HCT116 (cell line): ENCODE measurements around the gene TLE4. TPM values are rescaled to one million over a fixed set of nuclear protein-coding genes. Genes with fewer than 3 reads are reported as not detected.

Experiments
- ATAC-seq: fragments of 200-7000 bp; cut with Tn5 transposase; 2 replicates; pipeline ENCODE4 v1.9.1; 2020; ENCODE audit warnings: mild to moderate bottlenecking, moderate library complexity
- BruUV-seq: library from RNA; stranded (reverse); fragments of 400-500 nt; replicated peaks from 2 replicates; lab custom pipeline; 2021; lab: Mats Ljungman, UMichigan
- CTCF ChIA-PET: fragments of 300-600 bp; sonication (Branson Sonifier 250); formaldehyde crosslinking; loops from one replicate; lab custom pipeline; 2021; ENCODE audit warnings: antibody characterized with exemption; lab: Charles Lee
- POLR2A ChIA-PET: fragments of 300-600, 350-600 bp; sonication (Branson Sonifier 250); formaldehyde crosslinking; loops from one replicate; lab custom pipeline; 2021; ENCODE audit warnings: antibody characterized with exemption; lab: Charles Lee
- RAD21 ChIA-PET, 2 experiments: fragments of 300-600 bp; sonication (Branson Sonifier 250); formaldehyde crosslinking; loops; one replicate each; lab custom pipeline; 2023; ENCODE audit warnings: low total read pairs in 2 of 2; ENCODE audit not compliant: uncharacterized antibody in 2 of 2, unreplicated experiment in 2 of 2, low non-redundant PET in 1 of 2; lab: Charles Lee
- DNase-seq: peaks from one replicate; pipeline ENCODE4 v3.0.0-alpha.2; 2010; ENCODE audit warnings: low read depth, low spot score
- H2AFZ ChIP-seq: fragments of 200-600 bp; shearing (Covaris generic), sonication (generic); 2 replicates; pipeline ENCODE4 v1.6.1; 2017; ENCODE audit warnings: low read depth, mixed run types, mixed read lengths, antibody characterized with exemption, low read length; ENCODE audit not compliant: poor library complexity, severe bottlenecking
- H3K27ac ChIP-seq: 2 replicates; pipeline ENCODE4 v1.5.1; 2012; ENCODE audit warnings: low read depth, low read length
- H3K27me3 ChIP-seq: fragments of 200-600 bp; sonication (generic); 2 replicates; pipeline ENCODE4 v1.6.1; 2016; ENCODE audit warnings: mixed run types, low read length, mixed read lengths; ENCODE audit not compliant: insufficient read depth
- H3K36me3 ChIP-seq, 2 experiments: fragments of 200-500 bp in 1 of 2; fragments of 200-600 bp in 1 of 2; sonication (Bioruptor generic) in 1 of 2; sonication (generic) in 1 of 2; 2 replicates each; pipeline versions ENCODE4 v1.5.1 to v1.6.1; 2014 to 2016; ENCODE audit warnings: low read length in 2 of 2, inconsistent platforms in 1 of 2, mixed read lengths in 1 of 2, mixed run types in 1 of 2; ENCODE audit not compliant: insufficient read depth in 2 of 2, control insufficient read depth in 1 of 2
- H3K4me1 ChIP-seq, 2 experiments: fragments of 200-600 bp in 1 of 2; sonication (generic) in 1 of 2; 2 replicates each; pipeline versions ENCODE4 v1.5.1 to v1.6.1; 2012 to 2017; ENCODE audit warnings: low read length in 2 of 2, inconsistent platforms in 1 of 2, mild to moderate bottlenecking in 1 of 2, mixed read lengths in 1 of 2, mixed run types in 1 of 2, moderate library complexity in 1 of 2; ENCODE audit not compliant: insufficient read depth in 2 of 2, control insufficient read depth in 1 of 2
- H3K4me2 ChIP-seq: fragments of 200-600 bp; sonication (generic); 2 replicates; pipeline ENCODE4 v1.6.1; 2017; ENCODE audit warnings: mixed run types, low read length, mixed read lengths
- H3K4me3 ChIP-seq, 2 experiments: fragments of 200-600 bp in 1 of 2; sonication (generic) in 1 of 2; replicated peaks in 1 of 2; 2 replicates each; pipeline ENCODE4 v1.5.1; 2011 to 2016; ENCODE audit warnings: low read length in 2 of 2, control low read depth in 1 of 2, low read depth in 1 of 2, mild to moderate bottlenecking in 1 of 2, mixed read lengths in 1 of 2, mixed run types in 1 of 2
- H3K79me2 ChIP-seq: fragments of 200-600 bp; sonication (generic); 2 replicates; pipeline ENCODE4 v1.6.1; 2017; ENCODE audit warnings: mild to moderate bottlenecking, mixed run types, low read length, moderate library complexity, mixed read lengths; ENCODE audit not compliant: insufficient read depth
- H3K9ac ChIP-seq: fragments of 200-600 bp; sonication (generic); 2 replicates; pipeline ENCODE4 v1.6.1; 2016; ENCODE audit warnings: low read length, mixed read lengths
- H3K9me2 ChIP-seq: fragments of 200-600 bp; sonication (generic), shearing (Covaris generic); 2 replicates; pipeline ENCODE4 v1.6.1; 2017; ENCODE audit warnings: mixed run types, mild to moderate bottlenecking, moderate library complexity; ENCODE audit not compliant: insufficient read depth
- H3K9me3 ChIP-seq, 2 experiments: fragments of 200-500 bp in 1 of 2; fragments of 200-600 bp in 1 of 2; sonication (Bioruptor generic) in 1 of 2; sonication (generic) in 1 of 2; 2 replicates each; pipeline ENCODE4 v1.6.1; 2014 to 2017; ENCODE audit warnings: low read length in 2 of 2, mixed read lengths in 2 of 2, inconsistent platforms in 1 of 2, low read depth in 1 of 2, mild to moderate bottlenecking in 1 of 2, mixed run types in 1 of 2, moderate library complexity in 1 of 2; ENCODE audit not compliant: control insufficient read depth in 1 of 2, insufficient read depth in 1 of 2
- H4K20me1 ChIP-seq: fragments of 200-600 bp; sonication (generic), shearing (Covaris generic); 2 replicates; pipeline ENCODE4 v1.6.1; 2017; ENCODE audit warnings: mixed run types, mild to moderate bottlenecking, moderate library complexity; ENCODE audit not compliant: insufficient read depth
- ATF3 ChIP-seq: IDR thresholded peaks from 2 replicates; pipeline ENCODE4 v1.6.1; 2012
- CBX3 ChIP-seq: IDR thresholded peaks from 2 replicates; pipeline ENCODE4 v1.6.1; 2012; ENCODE audit warnings: low read depth
- EZH2phosphoT487 ChIP-seq: fragments of 200-600 bp; IDR thresholded peaks from 2 replicates; pipeline ENCODE4 v1.6.1; 2018; ENCODE audit warnings: antibody characterized with exemption, borderline replicate concordance
- FOSL1 ChIP-seq: IDR thresholded peaks from 2 replicates; pipeline ENCODE4 v1.6.1; 2012; ENCODE audit warnings: low read depth
- MAX ChIP-seq: IDR thresholded peaks from 2 replicates; pipeline ENCODE4 v1.6.1; 2012
- POLR2A ChIP-seq: IDR thresholded peaks from 2 replicates; pipeline ENCODE4 v1.7.0; 2011; ENCODE audit warnings: borderline replicate concordance; ENCODE audit not compliant: insufficient read depth, insufficient read length; ENCODE audit errors: extremely low read depth
- POLR2AphosphoS5 ChIP-seq: IDR thresholded peaks from 2 replicates; pipeline ENCODE4 v1.6.1; 2011; ENCODE audit warnings: mild to moderate bottlenecking, low read depth, low read length, moderate library complexity
- RAD21 ChIP-seq: IDR thresholded peaks from 2 replicates; pipeline ENCODE4 v1.6.1; 2012; ENCODE audit warnings: low read depth, mild to moderate bottlenecking
- REST ChIP-seq: IDR thresholded peaks from 2 replicates; pipeline ENCODE4 v1.6.1; 2012; ENCODE audit warnings: low read depth
- SIN3A ChIP-seq: IDR thresholded peaks from 2 replicates; pipeline ENCODE4 v1.6.1; 2012; ENCODE audit warnings: low read depth
- SP1 ChIP-seq: IDR thresholded peaks from 2 replicates; pipeline ENCODE4 v1.6.1; 2012; ENCODE audit warnings: low read depth
- TCF7L2 ChIP-seq: IDR thresholded peaks from 2 replicates; pipeline ENCODE4 v1.7.0; 2011; ENCODE audit warnings: borderline replicate concordance, inconsistent platforms; ENCODE audit not compliant: insufficient read depth, insufficient read length; ENCODE audit errors: extremely low read depth
- YY1 ChIP-seq: IDR thresholded peaks from 2 replicates; pipeline ENCODE4 v1.6.1; 2011; ENCODE audit warnings: low read length, low read depth, moderate library complexity, mild to moderate bottlenecking; ENCODE audit not compliant: insufficient replicate concordance; ENCODE audit errors: extremely low read depth
- ZBTB33 ChIP-seq: IDR thresholded peaks from 2 replicates; pipeline ENCODE4 v1.6.1; 2011; ENCODE audit warnings: mild to moderate bottlenecking, low read length, moderate library complexity; ENCODE audit not compliant: insufficient replicate concordance; ENCODE audit errors: extremely low read depth
- ZFX ChIP-seq: fragments of 450-650 bp; IDR thresholded peaks from 2 replicates; pipeline ENCODE4 v1.6.1; 2017
- ZNF274 ChIP-seq: fragments of 200-500 bp; sonication (Bioruptor generic); IDR thresholded peaks from 2 replicates; pipeline ENCODE4 v1.6.1; 2014; ENCODE audit warnings: mild to moderate bottlenecking, low read depth, low read length, inconsistent platforms
- intact Hi-C: fragments of 100-400 bp; cut with micrococcal nuclease; formaldehyde crosslinking; loops from 2 replicates; pipeline ENCODE4 v1.10.0; 2022
- total RNA-seq: library from RNA; stranded (reverse); gene quantifications from one replicate; pipeline ENCODE4 v1.2.1, GENCODE V29; 2021; ENCODE audit not compliant: unreplicated experiment

TLE4 gene
- total RNA-seq, 1 experiment from 2014 or later: 0.39 TPM

- no peaks in the 10 kb centered on the region for H3K4me1 ChIP-seq
- intact Hi-C loops: no loop called here
- ChIA-PET POLR2A (no interaction called here), CTCF (no interaction called here), RAD21 (no interaction called here)
- H3K9me3 ChIP-seq: peaks cover 0 to 18% of the 10 kb centered on the region in 2 experiments; a peak in 2 of 4 replicates
- no peak for TF ChIP-seq ZFX
- TF ChIP-seq CBX3: no peak
- TF ChIP-seq POLR2A: no peak
- no peak for TF ChIP-seq REST
- TF ChIP-seq EZH2phosphoT487: no peak
- TF ChIP-seq ATF3: no peak
- no peak for TF ChIP-seq ZNF274
- TF ChIP-seq POLR2AphosphoS5: no peak
- TF ChIP-seq MAX: no peak
- no peak for TF ChIP-seq TCF7L2
- TF ChIP-seq SP1: no peak
- no peak for TF ChIP-seq YY1
- TF ChIP-seq SIN3A: no peak
- TF ChIP-seq FOSL1: no peak
- TF ChIP-seq RAD21: no peak
- no peak for TF ChIP-seq ZBTB33
- H3K9me2 ChIP-seq: no peaks in the 10 kb centered on the region
- no peak overlapping the region for H3K27ac ChIP-seq
- H3K9ac ChIP-seq: no peak overlapping the region
- H3K79me2 ChIP-seq: no peaks in the 10 kb centered on the region
- H3K27me3 ChIP-seq: no peaks in the 10 kb centered on the region
- no peak overlapping the region for H3K4me3 ChIP-seq
- no peak overlapping the region for H2AFZ ChIP-seq
- H4K20me1 ChIP-seq: no peaks in the 10 kb centered on the region
- H3K4me2 ChIP-seq: no peak overlapping the region
- H3K36me3 ChIP-seq: no peaks in the 10 kb centered on the region
- ATAC-seq: no peak
- BruUV-seq: no TSS peak
- DNase-seq: no peak
These were observed 10.0 kb downstream of the TLE4 start for GRCh38 chr9:79581794-79582193.
